Measurements from ENCODE around the gene SUFU. TPM values are rescaled to one million over a fixed set of nuclear protein-coding genes. Genes with fewer than 3 reads are reported as not detected.

Gene SUFU
- total and polyA plus RNA-seq, 2 of the 13 experiments (the other 11 are each of a cell fraction or from before 2014, with no cell fraction given): 2.9 to 5.5 TPM

- 2% methylated on average over 16 of the region's 54 CpGs for WGBS (ENCODE audit: low lambda C conversion rate)
- ChIA-PET CTCF (ENCODE audit: low intra/inter-chr PET ratio, low total read pairs) (no interaction called here), POLR2A (interaction anchor here (0.7 to 4.6 kb wide), 8 partner anchors 10 to 62 kb away, joined by 3 to 73 read pairs (median 8); partner anchors contain the start of genes ACTR1A, C10orf95, CUEDC2 and FBXL15)
- H3K9me3 ChIP-seq (ENCODE audit: low read length): no peaks in the 10 kb centered on the region
- H3K4me3 ChIP-seq (replicated peaks in 1 of 3; ENCODE audit: insufficient read depth in 1 of 3, low read depth in 2 of 3, low read length in 3 of 3): peak overlapping the region; percentile 45 to 74 (median 64)
- FAIRE-seq (peak; percentile 32), DNase-seq (ENCODE audit: low spot score) (peak; percentile 77), ATAC-seq (peak; percentile 81)
- peak overlapping the region; percentile 85 for H2AFZ ChIP-seq (ENCODE audit: low read length)
- no peaks in the 10 kb centered on the region for H3K79me2 ChIP-seq (ENCODE audit: insufficient read depth, low read length)
- no peak overlapping the region for H3K27ac ChIP-seq (ENCODE audit: extremely low read length, insufficient read depth, low read length)
- H3K9ac ChIP-seq (ENCODE audit: insufficient read depth, low read depth, low read length): peak overlapping the region; percentile 41
- H3K36me3 ChIP-seq (replicated peaks in 1 of 2; ENCODE audit: control insufficient read depth in 1 of 2, insufficient read depth in 2 of 2, low read length in 2 of 2): no peaks in the 10 kb centered on the region
- peak overlapping the region; percentile 96 for H3K4me2 ChIP-seq (ENCODE audit: low read depth, low read length)
- in situ Hi-C loops (cut with HindIII; ENCODE audit: extremely low pct_ligation_motif_present, low pct_unique_long_range_greater_than_20kb): loop anchor here (5.0 kb wide), 1 partner anchor 39 kb away; the partner anchor contains the start of gene FBXL15
- peaks cover 58% of the 10 kb centered on the region for H3K4me1 ChIP-seq (ENCODE audit: insufficient read depth, low read length)
- no TSS peak for BruUV-seq (replicated peaks)
- H3K27me3 ChIP-seq (ENCODE audit: control insufficient read depth in 1 of 2, insufficient read depth in 2 of 2, low read length in 2 of 2): no peaks in the 10 kb centered on the region
- H4K20me1 ChIP-seq (ENCODE audit: insufficient read depth, low read length): no peaks in the 10 kb centered on the region
- intact Hi-C loops (cut with micrococcal nuclease; ENCODE audit: unreplicated experiment): loop anchor here (2.0 kb wide), 2 partner anchors 41 to 67 kb away; partner anchors contain the start of gene FBXL15
- TF ChIP-seq ZNF331 (CRISPR knock-in tag; IDR thresholded peaks at IDR 0.05) (peak; percentile 17; the same call in 1 of the 2 replicates), ZNF776 (CRISPR knock-in tag; IDR thresholded peaks at IDR 0.05) (no peak), REL (CRISPR knock-in tag; conservative IDR thresholded peaks at IDR 0.05) (no peak), ZNF644 (CRISPR knock-in tag; IDR thresholded peaks at IDR 0.05; ENCODE audit: low read depth) (no peak), MIER2 (CRISPR knock-in tag; IDR thresholded peaks at IDR 0.05) (peak; percentile 83), ATF2 (CRISPR knock-in tag; IDR thresholded peaks at IDR 0.05) (no peak), AHR (CRISPR knock-in tag; IDR thresholded peaks at IDR 0.05) (no peak), THAP11 (CRISPR knock-in tag; IDR thresholded peaks at IDR 0.05) (peak; percentile 88), MLXIP (CRISPR knock-in tag; IDR thresholded peaks at IDR 0.05; ENCODE audit: borderline replicate concordance) (no peak), ZBTB39 (CRISPR knock-in tag; IDR thresholded peaks at IDR 0.05) (no peak), ZBTB37 (CRISPR knock-in tag; IDR thresholded peaks at IDR 0.05) (no peak), KDM1A (CRISPR knock-in tag; IDR thresholded peaks at IDR 0.05) (no peak), POLR2A (IDR thresholded peaks at IDR 0.05; ENCODE audit: insufficient read depth in 1 of 2, low read depth in 2 of 2, low read length in 2 of 2) (peak; percentile 42 to 70; a peak in 3 of 4 replicates), KMT2A (CRISPR knock-in tag; IDR thresholded peaks at IDR 0.05) (no peak; the same call in 1 of the 2 replicates)
Measured at GRCh38 chr10:102461187-102462054, 42.4 kb upstream of the SUFU start.

Measured in HepG2 (cell line).